NCI-H524 (cell line): ENCODE results near the gene CHST13.
A peak's percentile ranks its signal among the peaks of the same experiment; 100 is the strongest.
"Not testable (repeated sequence)": the region's sequence is repeated elsewhere in the genome, so short reads cannot be mapped to it uniquely, and the experiment has no call there.

Experiments used
- DNase-seq, 2 experiments: peaks; one replicate each; lab custom pipeline; 2025; lab: John Stamatoyannopoulos, UW

Gene CHST13

DNA sequence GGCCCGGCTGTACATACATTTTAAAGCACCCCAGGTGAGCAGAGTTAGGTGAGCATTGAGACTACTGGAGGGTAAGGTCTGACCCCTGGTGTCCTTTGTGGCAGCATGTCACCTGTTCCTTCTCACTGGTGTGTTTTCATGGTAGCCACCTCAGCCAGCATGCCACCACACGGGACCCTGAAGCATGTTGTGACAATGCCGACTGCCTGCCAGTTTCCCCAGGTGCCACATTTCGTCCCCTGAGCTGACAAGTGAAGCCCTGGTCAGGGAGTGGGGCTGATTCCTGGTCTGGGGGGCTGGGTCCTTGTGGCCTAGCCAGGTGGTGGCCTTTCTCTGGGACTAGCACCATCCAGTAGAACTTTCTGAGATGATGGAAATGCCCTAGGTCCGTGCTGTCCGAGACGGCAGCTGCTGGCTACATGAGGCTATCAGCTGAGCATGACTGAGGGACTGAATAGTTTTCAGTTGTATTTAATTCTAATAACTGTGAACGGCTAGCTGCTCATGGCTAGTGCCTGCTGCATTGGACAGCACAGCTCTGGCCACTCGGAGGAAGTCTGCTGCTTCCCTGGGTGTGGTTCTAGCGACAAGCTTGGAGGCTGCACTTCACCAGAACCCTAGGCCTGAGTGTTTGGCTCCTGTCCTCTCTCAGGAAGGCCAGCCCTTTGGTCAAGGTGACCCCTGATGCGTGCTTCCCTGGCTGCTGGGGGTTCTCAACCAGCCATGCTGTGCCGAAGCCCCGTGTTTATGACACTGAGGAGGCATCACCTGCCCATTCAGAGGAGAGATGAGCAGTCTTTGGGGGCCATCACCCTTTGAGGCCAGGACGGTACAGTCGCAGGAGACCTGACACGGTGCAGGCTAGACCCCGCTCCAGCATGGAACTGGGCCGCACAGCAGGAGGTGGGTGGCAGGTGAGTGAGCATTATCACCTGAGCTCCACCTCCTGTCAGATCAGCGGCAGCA lies 30.9 kb downstream of the CHST13 start:
- no peak for DNase-seq

DNA sequence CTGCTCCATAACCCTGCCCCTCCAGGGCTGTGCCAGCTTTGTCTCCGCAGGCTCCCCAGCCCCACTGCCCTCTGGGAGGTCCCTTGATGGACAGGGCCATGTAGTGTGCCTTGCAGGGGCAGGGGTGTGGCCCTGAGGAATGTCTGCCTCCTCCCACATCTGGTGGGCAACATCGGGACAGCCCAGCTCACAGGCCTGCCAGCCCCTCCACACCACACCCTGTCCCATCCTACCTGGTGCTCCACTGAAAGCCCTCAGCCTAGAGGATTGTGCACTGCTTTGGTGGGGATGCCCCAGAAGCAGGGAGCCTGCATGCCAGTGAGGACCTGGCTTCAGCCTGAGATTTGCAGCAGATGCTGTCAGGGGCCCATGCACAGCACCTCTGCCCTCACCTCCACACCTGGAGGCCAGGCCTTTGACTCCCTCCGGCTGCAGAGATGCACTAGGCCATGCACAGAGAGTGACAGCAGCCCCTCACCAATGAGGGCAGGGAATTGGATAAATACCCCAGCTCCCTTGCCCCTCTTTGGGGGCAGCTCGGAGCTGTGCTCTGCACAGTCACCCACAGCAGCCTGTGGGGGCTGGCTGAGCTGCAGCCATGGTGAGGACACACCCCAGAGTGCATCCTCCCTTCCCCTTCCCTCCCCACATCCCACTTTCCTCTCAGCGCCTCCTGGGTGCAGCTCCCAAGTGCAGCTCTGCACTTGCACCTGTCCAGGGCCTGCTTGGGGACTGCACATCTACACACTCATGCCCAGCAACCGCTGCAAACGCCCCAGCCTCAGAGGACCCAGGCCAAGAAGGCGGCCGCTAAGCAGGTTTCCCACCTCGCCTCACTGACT lies 32.1 kb downstream of the CHST13 start:
- no peak for DNase-seq

GRCh38 chr3:126556637-126557414 lies 32.9 kb downstream of the CHST13 start:
- no peak for DNase-seq

GRCh38 chr3:126557415-126557745 lies 33.4 kb downstream of the CHST13 start:
- DNase-seq, result no peak

- DNase-seq, result no peak
These were observed 33.8 kb downstream of the CHST13 start for GRCh38 chr3:126557761-126558160.

DNA sequence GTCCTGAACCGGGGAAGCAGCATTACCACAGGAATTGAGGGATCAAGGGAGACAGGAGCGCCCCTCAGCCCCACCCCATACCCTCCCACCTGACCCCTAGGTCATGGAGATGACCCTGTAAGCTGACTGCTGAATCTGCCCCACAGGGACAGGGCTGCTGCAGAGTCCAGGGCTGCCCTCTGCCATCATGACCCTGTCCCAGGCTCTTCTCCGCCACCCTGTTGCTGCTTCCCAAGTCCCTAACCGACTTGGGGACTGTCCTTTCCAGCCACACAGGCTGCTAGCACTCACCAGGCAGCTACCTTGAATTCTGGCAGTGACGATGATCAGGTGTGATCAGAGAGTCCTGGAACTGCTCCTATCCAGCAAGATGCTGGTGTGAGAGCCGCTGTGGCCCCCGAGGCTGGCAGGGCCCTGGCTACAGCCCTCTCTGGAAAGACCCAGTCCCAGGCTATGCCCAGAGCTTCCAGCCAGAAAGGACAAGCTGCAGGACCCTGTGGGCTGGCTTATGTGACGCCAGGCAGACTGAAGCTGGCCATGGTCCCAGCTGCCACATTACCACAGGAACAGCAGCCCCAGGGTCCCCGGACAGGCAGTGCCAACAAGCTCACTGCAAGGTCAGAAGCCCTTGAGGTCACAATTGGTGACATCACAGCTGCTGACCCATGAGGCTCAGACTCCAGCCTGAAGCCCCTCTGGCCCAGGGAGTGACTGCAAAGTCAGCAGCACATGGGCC lies 34.5 kb downstream of the CHST13 start, which contains the start of gene C3orf22:
Gene C3orf22 (minus strand): TSS at position 597 of the 736 bp plus-strand sequence. CDS start 5,542 bp downstream, outside the sequence.
- DNase-seq, result no peak

DNA sequence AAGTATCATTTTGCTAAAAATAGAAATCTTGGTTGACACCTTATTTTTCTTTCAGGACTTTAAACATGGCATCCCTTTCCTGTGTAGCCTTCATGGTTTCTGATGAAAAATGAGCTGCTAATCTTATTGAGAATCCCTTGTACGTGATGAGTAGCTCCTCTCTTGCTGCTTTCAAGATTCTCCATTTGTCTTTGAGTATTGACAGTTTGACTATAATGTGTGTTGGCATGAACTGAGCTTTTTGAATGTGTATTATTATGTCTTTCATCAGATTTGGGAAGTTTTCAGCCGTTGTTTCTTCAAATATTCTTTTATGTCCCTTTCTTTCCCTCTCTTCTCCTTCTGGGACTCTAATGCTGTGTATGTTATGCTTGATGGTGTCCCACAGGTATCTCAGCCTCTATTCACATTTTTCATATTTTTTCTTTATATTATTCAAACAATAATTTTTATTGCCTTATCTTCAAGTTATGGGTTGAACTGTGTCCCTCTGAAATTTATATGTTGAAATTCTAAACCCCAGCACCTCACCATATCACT lies 38.9 kb downstream of the CHST13 start:
- DNase-seq, result no peak

DNA sequence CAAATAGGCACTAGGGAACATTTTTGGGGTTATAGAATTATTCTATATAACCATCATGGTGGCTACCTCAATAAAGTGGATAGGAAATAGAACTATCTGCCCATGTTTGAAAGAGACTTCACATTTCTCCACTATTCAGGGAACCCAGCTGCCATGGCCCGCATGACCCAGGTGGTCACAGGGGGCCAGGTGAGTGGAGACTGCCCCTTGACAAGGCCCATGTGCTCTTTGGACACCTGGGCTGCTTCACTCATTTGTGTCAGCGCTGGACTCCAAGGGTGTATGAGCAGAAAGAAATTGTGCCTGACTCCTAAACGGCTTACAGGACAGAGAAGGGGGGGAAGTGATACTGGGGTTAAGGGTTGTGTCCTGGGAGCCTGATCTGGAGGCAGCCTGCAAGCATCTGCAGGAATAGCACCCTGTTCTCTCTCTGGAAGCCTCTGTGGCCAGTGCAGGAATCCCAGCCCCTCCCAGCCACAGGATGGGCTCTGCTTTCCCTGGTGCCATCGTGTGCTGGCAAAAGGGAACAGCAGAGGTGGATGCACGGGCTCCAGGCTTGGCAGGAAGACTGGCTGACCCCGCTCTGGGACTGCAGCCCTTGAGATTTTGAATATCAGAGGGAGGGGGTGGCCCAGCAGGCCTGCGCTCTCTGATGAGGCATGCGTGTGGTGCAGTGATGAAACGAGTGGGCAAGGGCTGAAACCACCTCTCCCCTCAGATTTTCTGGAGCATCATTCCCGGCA lies 43.9 kb downstream of the CHST13 start:
- peak in 1 of 2 experiments; percentile 17 for DNase-seq

DNA sequence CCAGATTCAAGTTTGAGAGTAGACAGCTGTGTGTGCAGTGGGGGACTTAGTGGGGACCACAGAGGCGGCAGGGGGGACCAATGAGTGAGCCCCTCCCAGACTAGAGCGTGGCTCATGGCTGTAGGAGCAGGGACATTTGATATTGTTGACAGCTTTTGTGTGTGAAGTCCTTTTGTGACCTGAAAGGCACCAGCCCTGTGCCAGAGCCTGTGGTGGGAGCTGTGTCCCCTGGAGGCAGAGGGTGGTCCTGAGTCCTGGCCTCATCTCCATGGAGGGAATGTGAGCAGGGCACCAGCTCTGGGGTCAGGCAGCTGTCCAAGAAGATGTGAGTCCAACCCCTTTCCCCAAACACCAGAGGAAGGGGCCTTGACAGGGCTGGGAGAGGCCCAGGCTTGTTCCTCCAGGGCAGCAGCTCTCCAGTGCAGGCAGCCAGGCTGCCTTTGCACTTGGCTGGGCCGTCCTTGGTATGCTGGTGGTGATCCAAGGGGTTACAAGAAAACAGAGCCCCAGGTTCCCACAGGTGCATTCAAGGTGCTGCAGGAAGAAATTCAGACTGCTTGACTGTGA lies 44.9 kb downstream of the CHST13 start:
- DNase-seq, result no peak

DNA sequence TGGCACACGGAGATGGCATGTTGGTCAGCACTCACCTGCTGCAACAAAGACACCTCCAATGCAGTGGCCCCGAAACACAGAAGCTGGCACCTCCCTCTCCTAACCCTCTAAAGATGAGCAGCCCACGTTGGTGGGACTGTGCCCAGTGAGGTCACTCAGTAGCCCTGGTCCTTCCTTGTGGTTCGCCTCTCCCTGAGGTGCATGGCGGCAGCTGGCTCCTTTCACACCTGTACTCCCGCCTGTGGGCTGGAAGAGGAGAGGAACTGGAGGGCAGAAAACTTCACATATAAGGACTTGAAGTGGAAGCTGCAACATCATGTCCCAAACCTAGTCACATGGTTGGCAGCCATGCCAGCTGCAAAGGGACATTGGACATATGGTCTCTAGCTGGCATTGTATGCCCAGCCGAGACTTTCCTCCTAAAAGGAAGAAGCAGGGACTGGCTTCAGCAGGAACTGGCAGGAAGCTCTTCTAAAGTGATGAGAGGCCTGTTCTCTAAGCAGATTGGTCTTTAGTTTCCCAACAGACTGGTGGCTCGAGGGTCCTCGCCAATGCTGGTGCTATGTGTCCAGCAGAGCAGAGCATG lies 45.5 kb downstream of the CHST13 start:
- DNase-seq, result no peak

- no peak for DNase-seq
These were observed 46.2 kb downstream of the CHST13 start for GRCh38 chr3:126570103-126570541.

DNA sequence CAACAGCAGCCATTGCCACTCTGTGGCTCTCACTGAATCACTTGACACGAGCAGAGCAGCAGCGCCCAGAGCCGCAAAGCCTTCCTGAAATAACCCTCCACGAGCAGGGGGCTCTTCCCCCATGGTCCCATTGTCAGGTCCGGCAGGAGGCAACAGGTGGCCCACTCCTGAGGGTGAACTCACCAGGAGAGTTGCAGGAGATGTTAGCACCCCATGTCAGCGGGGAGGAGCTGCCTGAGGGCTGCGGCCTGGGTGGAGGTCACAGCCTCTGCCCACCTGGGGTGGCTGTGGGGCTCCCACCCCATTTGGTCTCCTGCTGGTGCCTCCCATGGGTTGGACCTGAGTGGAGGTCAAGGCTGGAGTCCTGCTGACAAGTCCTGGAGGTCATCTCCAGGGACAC lies 47.1 kb downstream of the CHST13 start:
- DNase-seq, result no peak

DNA sequence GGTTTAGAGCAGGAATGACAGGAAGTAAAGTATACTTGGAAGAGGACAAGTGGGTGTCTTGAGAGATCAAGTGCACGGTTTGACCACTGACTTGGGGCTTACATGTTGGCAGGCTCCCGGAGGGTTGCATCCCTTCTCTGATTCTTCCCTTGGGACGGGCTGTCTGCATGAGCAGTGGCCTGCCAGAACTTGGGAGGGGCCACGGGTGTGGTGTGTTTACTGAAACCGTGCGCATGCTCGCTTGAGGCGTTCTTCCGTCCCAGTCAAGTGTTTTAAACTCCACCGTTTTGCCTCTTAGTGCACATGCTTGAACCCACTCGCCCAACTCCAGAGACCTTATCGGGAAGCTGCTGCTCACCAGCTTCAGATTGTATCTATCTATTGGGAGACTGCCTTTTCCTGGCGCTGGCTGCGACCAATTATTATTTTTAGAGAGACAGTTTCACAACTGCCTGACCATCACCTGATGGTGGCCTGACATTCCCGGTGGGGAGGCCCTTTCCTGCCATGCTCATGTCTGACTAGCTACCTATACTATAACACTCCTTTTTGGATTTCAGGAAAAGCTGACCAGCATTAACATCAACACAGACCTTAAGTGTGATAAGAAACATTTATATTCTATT lies 49.6 kb downstream of the CHST13 start:
- no peak for DNase-seq

DNA sequence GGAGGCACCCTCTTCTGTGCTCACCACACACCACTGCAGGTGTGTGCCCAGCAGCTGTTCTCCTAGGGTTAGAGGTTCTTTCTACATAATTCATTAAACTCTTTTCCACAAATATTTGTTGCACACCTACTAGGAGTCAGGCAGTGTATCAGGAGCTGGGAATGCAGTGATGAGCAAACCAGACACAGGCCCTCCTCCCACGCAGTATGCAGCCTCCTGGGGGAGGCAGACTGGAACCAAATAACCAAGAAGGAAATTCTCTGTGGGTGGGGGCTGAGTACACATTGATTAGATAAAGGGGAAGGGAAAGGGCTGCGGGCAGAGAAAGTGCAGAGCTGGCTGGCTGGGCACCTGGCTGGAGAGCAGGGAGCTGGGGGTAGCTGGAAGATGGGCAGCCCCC lies 53.3 kb downstream of the CHST13 start:
- DNase-seq, result no peak

GRCh38 chr3:126578702-126579101 lies 54.7 kb downstream of the CHST13 start:
- no peak for DNase-seq

- DNase-seq, result no peak
These were observed 56.8 kb downstream of the CHST13 start for GRCh38 chr3:126580746-126581145.

GRCh38 chr3:126581569-126581968 lies 57.6 kb downstream of the CHST13 start:
- no peak for DNase-seq

- DNase-seq, result peak; percentile 96 to 98
These were observed 58.4 kb downstream of the CHST13 start for GRCh38 chr3:126582311-126582710.

DNA sequence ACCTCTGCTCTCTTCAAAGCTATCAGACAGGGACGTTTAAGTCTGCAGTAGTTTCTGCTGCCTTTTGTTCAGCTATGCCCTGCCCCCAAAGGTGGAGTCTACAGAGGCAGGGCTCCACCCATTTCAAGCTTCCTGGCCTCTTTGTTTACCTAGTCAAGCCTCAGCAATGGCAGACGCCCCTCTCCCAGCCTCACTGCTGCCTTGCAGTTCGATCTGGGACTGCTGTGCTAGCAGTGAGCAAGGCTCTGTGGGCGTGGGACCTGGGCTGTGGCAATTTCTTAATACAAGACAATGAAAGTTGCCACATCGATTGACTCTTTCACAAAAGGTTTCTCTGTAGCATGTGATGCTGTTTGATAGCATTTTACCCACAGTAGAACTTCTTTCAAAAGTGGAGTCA lies 67.6 kb downstream of the CHST13 start:
- DNase-seq, result not testable (repeated sequence)
